Measurements from ENCODE around the gene TTC1. TPM values are rescaled to one million over a fixed set of nuclear protein-coding genes. Genes with fewer than 3 reads are reported as not detected.

Gene TTC1
- total and polyA plus RNA-seq, 9 of the 15 experiments (the other 6 are each of a cell fraction or from before 2014, with no cell fraction given), result 51.9 to 173 (median 87.7) TPM

DNA sequence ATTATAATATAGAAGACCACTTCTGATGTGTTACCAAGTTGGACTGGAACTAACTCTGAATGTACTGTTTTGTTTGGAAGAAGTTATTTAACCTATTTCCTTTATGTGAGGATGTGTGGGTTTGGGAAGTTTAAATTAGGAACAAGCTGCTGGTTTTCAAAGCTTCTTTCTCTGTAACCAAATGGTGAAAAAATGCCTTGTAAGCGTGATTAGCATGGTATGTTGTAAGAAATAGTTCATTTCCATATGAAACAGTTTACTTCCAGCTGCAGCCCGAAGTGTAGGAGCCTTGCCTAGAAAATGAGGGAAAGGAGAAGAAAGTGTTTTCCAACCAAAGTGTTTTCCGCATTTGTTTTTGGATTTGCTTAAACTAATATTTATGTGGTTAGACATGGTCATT is 36.0 kb downstream of the TTC1 start:
- ATAC-seq (no peak), FAIRE-seq (no peak), DNase-seq (ENCODE audit: extremely low read depth in 1 of 4, low spot score in 3 of 4) (no peak)
- H3K9me1 ChIP-seq (ENCODE audit: control insufficient read depth, insufficient read depth, low read length), result no peaks in the 10 kb centered on the region
- no peak overlapping the region for H3K9ac ChIP-seq (ENCODE audit: insufficient read depth in 1 of 2, low read depth in 2 of 2, low read length in 2 of 2)
- H3K4me2 ChIP-seq (ENCODE audit: insufficient read depth, low read length), result no peak overlapping the region
- H3K27ac ChIP-seq (ENCODE audit: extremely low read depth, low read depth, low read length), result no peak overlapping the region
- no TSS peak for BruUV-seq (replicated peaks)
- peaks cover 39% of the 10 kb centered on the region for H3K36me3 ChIP-seq (ENCODE audit: control insufficient read depth, insufficient read depth, low read length)
- H3K79me2 ChIP-seq (ENCODE audit: control insufficient read depth, insufficient read depth, low read length), result no peaks in the 10 kb centered on the region
- intact Hi-C loops (cut with micrococcal nuclease), result no loop called here
- no peak overlapping the region for H2AFZ ChIP-seq (ENCODE audit: low read depth, low read length)
- H3K4me3 ChIP-seq, result no peak overlapping the region
- H3K27me3 ChIP-seq (ENCODE audit: control insufficient read depth in 2 of 2, insufficient read depth in 2 of 2, low read length in 2 of 2), result no peaks in the 10 kb centered on the region
- in situ Hi-C loops (cut with MboI), result no loop called here
- no peaks in the 10 kb centered on the region for H4K20me1 ChIP-seq (replicated peaks; ENCODE audit: control insufficient read depth, insufficient read depth, low read length)
- H3K4me1 ChIP-seq (replicated peaks in 1 of 2; ENCODE audit: control insufficient read depth in 2 of 2, insufficient read depth in 2 of 2, low read length in 2 of 2), result no peaks in the 10 kb centered on the region
- TF ChIP-seq CREB3L1 (IDR thresholded peaks at IDR 0.05; ENCODE audit: borderline replicate concordance, low read depth) (no peak), ETV1 (tag; conservative IDR thresholded peaks at IDR 0.05; ENCODE audit: low read depth) (no peak), HMG20A (CRISPR knock-in tag; conservative IDR thresholded peaks at IDR 0.05) (no peak), ZNF780A (CRISPR knock-in tag; IDR thresholded peaks at IDR 0.05) (no peak), HDAC3 (IDR thresholded peaks at IDR 0.05; ENCODE audit: borderline replicate concordance, partially characterized antibody) (no peak), CHD2 (IDR thresholded peaks at IDR 0.05; ENCODE audit: low read depth, low read length) (no peak), KLF13 (tag; IDR thresholded peaks at IDR 0.05; ENCODE audit: borderline replicate concordance, low read depth) (no peak), C11orf30 (IDR thresholded peaks at IDR 0.05; ENCODE audit: low read depth) (peak; percentile 33; the same call in 1 of the 2 replicates), ZNF316 (IDR thresholded peaks at IDR 0.05) (peak; percentile 49; the same call in 1 of the 2 replicates), CHAMP1 (IDR thresholded peaks at IDR 0.05) (no peak), ZC3H11A (IDR thresholded peaks at IDR 0.05; ENCODE audit: low read depth, low read length) (no peak), BRF1 (IDR thresholded peaks at IDR 0.05; ENCODE audit: borderline replicate concordance, extremely low read depth, insufficient read length) (no peak), SPI1 (IDR thresholded peaks at IDR 0.05; ENCODE audit: borderline replicate concordance, low read depth, low read length) (no peak), TFAM (CRISPR knock-in tag; conservative IDR thresholded peaks at IDR 0.05) (no peak), ELK1 (CRISPR knock-in tag; IDR thresholded peaks at IDR 0.05) (no peak), BCOR (IDR thresholded peaks at IDR 0.05) (no peak)
- POLR2A ChIA-PET, result no interaction called here
- H3K9me3 ChIP-seq (replicated peaks; ENCODE audit: control insufficient read depth, insufficient read depth, low read depth, low read length), result no peaks in the 10 kb centered on the region
- CTCF ChIA-PET (ENCODE audit: low intra/inter-chr PET ratio), result no interaction called here
- 83% methylated on average over 3 of the region's 3 CpGs for WGBS (ENCODE audit: insufficient coverage, low coverage, missing lambda C conversion rate)

Data from K562 (cell line).